Measurements from ENCODE around the gene NUDT2. TPM values are rescaled to one million over a fixed set of nuclear protein-coding genes. Genes with fewer than 3 reads are reported as not detected.
"Not testable (repeated sequence)": the region's sequence is repeated elsewhere in the genome, so short reads cannot be mapped to it uniquely, and the experiment has no call there.

The NUDT2 gene
- total RNA-seq, 2 donors from 2014 or later = 3.4 to 20.8 TPM

GRCh38 chr9:34292552-34292951 lies 36.8 kb upstream of the NUDT2 start:
- no peak overlapping the region for H3K4me3 ChIP-seq
- H3K4me1 ChIP-seq (ENCODE audit: control insufficient read depth in 1 of 2, low read depth in 2 of 2) = no peaks in the 10 kb centered on the region
- ATAC-seq (ENCODE audit: insufficient number of reproducible peaks, low FRiP score, low read depth) = no peak
- TF ChIP-seq CTCF (IDR thresholded peaks at IDR 0.05) = no peak
- H3K27ac ChIP-seq = no peak overlapping the region
- H3K9me3 ChIP-seq = no peaks in the 10 kb centered on the region
- H3K27me3 ChIP-seq (replicated peaks; ENCODE audit: insufficient read depth) = no peaks in the 10 kb centered on the region
- no peaks in the 10 kb centered on the region for H3K36me3 ChIP-seq
- DNase-seq (ENCODE audit: low spot score) = no peak

GRCh38 chr9:34301064-34301463 lies 28.3 kb upstream of the NUDT2 start:
- not testable (repeated sequence) for H3K27me3 ChIP-seq (replicated peaks; ENCODE audit: insufficient read depth); H3K36me3 ChIP-seq; ATAC-seq (ENCODE audit: insufficient number of reproducible peaks, low FRiP score, low read depth); H3K4me3 ChIP-seq; H3K9me3 ChIP-seq; H3K4me1 ChIP-seq (ENCODE audit: control insufficient read depth in 1 of 2, low read depth in 2 of 2); DNase-seq (ENCODE audit: low spot score); H3K27ac ChIP-seq

GRCh38 chr9:34308316-34308715 lies 21.1 kb upstream of the NUDT2 start:
- ATAC-seq (ENCODE audit: insufficient number of reproducible peaks, low FRiP score, low read depth); H3K4me1 ChIP-seq (ENCODE audit: control insufficient read depth in 1 of 2, low read depth in 2 of 2); H3K27ac ChIP-seq; H3K9me3 ChIP-seq; H3K36me3 ChIP-seq; H3K27me3 ChIP-seq (replicated peaks; ENCODE audit: insufficient read depth); H3K4me3 ChIP-seq; DNase-seq (ENCODE audit: low spot score): not testable (repeated sequence)

GRCh38 chr9:34310215-34310614 lies 19.2 kb upstream of the NUDT2 start:
- H3K27me3 ChIP-seq (replicated peaks; ENCODE audit: insufficient read depth) = no peaks in the 10 kb centered on the region
- H3K4me3 ChIP-seq = no peak overlapping the region
- no peaks in the 10 kb centered on the region for H3K9me3 ChIP-seq
- no peaks in the 10 kb centered on the region for H3K36me3 ChIP-seq
- no peak for TF ChIP-seq CTCF (IDR thresholded peaks at IDR 0.05)
- no peak for ATAC-seq (ENCODE audit: insufficient number of reproducible peaks, low FRiP score, low read depth)
- H3K27ac ChIP-seq = no peak overlapping the region
- DNase-seq (ENCODE audit: low spot score) = no peak
- no peaks in the 10 kb centered on the region for H3K4me1 ChIP-seq (ENCODE audit: control insufficient read depth in 1 of 2, low read depth in 2 of 2)

- no peak for TF ChIP-seq CTCF (IDR thresholded peaks at IDR 0.05)
- Histone ChIP-seq H3K4me1 (ENCODE audit: control insufficient read depth in 1 of 2, low read depth in 2 of 2) (no peaks in the 10 kb centered on the region), H3K36me3 (no peaks in the 10 kb centered on the region), H3K27ac (no peak overlapping the region), H3K4me3 (no peak overlapping the region), H3K27me3 (replicated peaks; ENCODE audit: insufficient read depth) (no peaks in the 10 kb centered on the region), H3K9me3 (no peaks in the 10 kb centered on the region)
- ATAC-seq (ENCODE audit: insufficient number of reproducible peaks, low FRiP score, low read depth) (no peak), DNase-seq (ENCODE audit: low spot score) (no peak)
Observed at GRCh38 chr9:34311499-34312185, 17.7 kb upstream of the NUDT2 start.

- ATAC-seq (ENCODE audit: insufficient number of reproducible peaks, low FRiP score, low read depth) (no peak), DNase-seq (ENCODE audit: low spot score) (no peak)
- no peaks in the 10 kb centered on the region for H3K36me3 ChIP-seq
- no peaks in the 10 kb centered on the region for H3K4me1 ChIP-seq (ENCODE audit: control insufficient read depth in 1 of 2, low read depth in 2 of 2)
- H3K4me3 ChIP-seq = no peak overlapping the region
- no peaks in the 10 kb centered on the region for H3K27me3 ChIP-seq (replicated peaks; ENCODE audit: insufficient read depth)
- no peak overlapping the region for H3K27ac ChIP-seq
- no peak for TF ChIP-seq CTCF (IDR thresholded peaks at IDR 0.05)
- H3K9me3 ChIP-seq = no peaks in the 10 kb centered on the region
Observed at GRCh38 chr9:34317436-34317835, 11.9 kb upstream of the NUDT2 start.

Data from thoracic aorta (tissue), 2 donors.